ENCODE data around the gene PEAK1.

The PEAK1 gene

DNA sequence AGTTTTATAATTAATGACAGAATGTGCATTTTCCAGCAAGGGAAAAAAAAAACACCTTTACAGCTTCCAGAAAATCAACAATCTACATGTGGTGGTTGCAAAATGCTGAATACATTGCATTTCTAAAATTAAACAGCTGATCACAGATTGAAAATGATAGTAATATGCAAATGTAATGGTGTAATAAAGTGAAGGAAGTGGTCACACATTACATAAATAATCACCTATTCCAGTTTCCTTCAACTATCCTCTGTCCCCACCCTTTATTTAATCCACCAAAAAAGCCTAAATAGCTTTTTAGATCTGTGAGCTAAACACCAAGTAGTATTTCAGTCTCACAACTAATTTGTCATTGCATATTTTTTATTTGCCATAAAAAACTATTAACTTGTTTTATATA lies 110.5 kb downstream of the PEAK1 start:
- no peak overlapping the region for H3K4me3 ChIP-seq (replicated peaks; ENCODE audit: insufficient read depth, low read length)
- H3K27me3 ChIP-seq (ENCODE audit: insufficient read depth, poor library complexity, severe bottlenecking), result no peaks in the 10 kb centered on the region
- no peak for DNase-seq (ENCODE audit: low read depth in 1 of 2, low spot score in 1 of 2)
- TF ChIP-seq GABPA (IDR thresholded peaks at IDR 0.05; ENCODE audit: low read depth) (no peak), POLR2AphosphoS5 (IDR thresholded peaks at IDR 0.05; ENCODE audit: low read depth) (no peak), REST (IDR thresholded peaks at IDR 0.05; ENCODE audit: insufficient replicate concordance, low read depth) (no peak), CTCF (IDR thresholded peaks at IDR 0.05; ENCODE audit: insufficient read depth, low read length) (no peak), SPI1 (IDR thresholded peaks at IDR 0.05; ENCODE audit: borderline replicate concordance, low read depth) (no peak)
- no peak overlapping the region for H3K27ac ChIP-seq (replicated peaks)

DNA sequence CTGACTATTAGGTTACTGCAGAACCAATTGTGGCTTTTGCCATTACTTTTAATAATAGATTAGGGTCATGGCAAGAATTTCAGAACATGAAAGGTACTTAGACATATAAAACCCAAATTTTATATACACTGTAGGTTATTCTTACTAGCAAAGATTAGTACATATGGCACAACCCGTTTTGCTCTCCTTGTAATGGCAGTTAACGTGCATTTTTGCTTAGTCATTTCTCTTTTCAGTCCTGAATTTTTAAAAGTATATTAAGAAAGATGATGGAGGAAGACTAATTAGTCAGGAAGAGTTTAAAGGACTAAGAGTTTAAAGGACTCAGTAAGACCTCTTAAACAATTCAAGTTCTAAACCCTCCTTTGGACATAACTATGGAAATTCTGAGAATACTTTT lies 114.0 kb downstream of the PEAK1 start:
- DNase-seq (ENCODE audit: low read depth in 1 of 2, low spot score in 1 of 2), result no peak
- Histone ChIP-seq H3K4me3 (replicated peaks; ENCODE audit: insufficient read depth, low read length) (no peak overlapping the region), H3K27ac (replicated peaks) (no peak overlapping the region), H3K27me3 (ENCODE audit: insufficient read depth, poor library complexity, severe bottlenecking) (no peaks in the 10 kb centered on the region)
- no peak for TF ChIP-seq GABPA (IDR thresholded peaks at IDR 0.05; ENCODE audit: low read depth)
- TF ChIP-seq POLR2AphosphoS5 (IDR thresholded peaks at IDR 0.05; ENCODE audit: low read depth), result no peak
- no peak for TF ChIP-seq CTCF (IDR thresholded peaks at IDR 0.05; ENCODE audit: insufficient read depth, low read length)
- TF ChIP-seq REST (IDR thresholded peaks at IDR 0.05; ENCODE audit: insufficient replicate concordance, low read depth), result no peak
- no peak for TF ChIP-seq SPI1 (IDR thresholded peaks at IDR 0.05; ENCODE audit: borderline replicate concordance, low read depth)

GRCh38 chr15:77296773-77297337 lies 123.0 kb downstream of the PEAK1 start:
- Histone ChIP-seq H3K27ac (replicated peaks) (no peak overlapping the region), H3K4me3 (replicated peaks; ENCODE audit: insufficient read depth, low read length) (no peak overlapping the region), H3K27me3 (ENCODE audit: insufficient read depth, poor library complexity, severe bottlenecking) (no peaks in the 10 kb centered on the region)
- TF ChIP-seq POLR2AphosphoS5 (IDR thresholded peaks at IDR 0.05; ENCODE audit: low read depth) (no peak), SPI1 (IDR thresholded peaks at IDR 0.05; ENCODE audit: borderline replicate concordance, low read depth) (no peak)
- DNase-seq (ENCODE audit: low read depth in 1 of 2, low spot score in 1 of 2), result no peak

- TF ChIP-seq CTCF (IDR thresholded peaks at IDR 0.05; ENCODE audit: insufficient read depth, low read length) (no peak), GABPA (IDR thresholded peaks at IDR 0.05; ENCODE audit: low read depth) (no peak), SPI1 (IDR thresholded peaks at IDR 0.05; ENCODE audit: borderline replicate concordance, low read depth) (no peak), REST (IDR thresholded peaks at IDR 0.05; ENCODE audit: insufficient replicate concordance, low read depth) (no peak), POLR2AphosphoS5 (IDR thresholded peaks at IDR 0.05; ENCODE audit: low read depth) (no peak)
- no peak for DNase-seq (ENCODE audit: low read depth in 1 of 2, low spot score in 1 of 2)
- Histone ChIP-seq H3K27ac (replicated peaks) (no peak overlapping the region), H3K27me3 (ENCODE audit: insufficient read depth, poor library complexity, severe bottlenecking) (no peaks in the 10 kb centered on the region), H3K4me3 (replicated peaks; ENCODE audit: insufficient read depth, low read length) (no peak overlapping the region)
These were observed 124.5 kb downstream of the PEAK1 start for GRCh38 chr15:77295446-77295845.
